Measurements from ENCODE around the gene TMEM80. TPM values are rescaled to one million over a fixed set of nuclear protein-coding genes. Genes with fewer than 3 reads are reported as not detected.

Gene TMEM80
- total and polyA plus RNA-seq, 2 of the 4 experiments (the other 2 are of a cell fraction), result 5.6 to 21.7 TPM

DNA sequence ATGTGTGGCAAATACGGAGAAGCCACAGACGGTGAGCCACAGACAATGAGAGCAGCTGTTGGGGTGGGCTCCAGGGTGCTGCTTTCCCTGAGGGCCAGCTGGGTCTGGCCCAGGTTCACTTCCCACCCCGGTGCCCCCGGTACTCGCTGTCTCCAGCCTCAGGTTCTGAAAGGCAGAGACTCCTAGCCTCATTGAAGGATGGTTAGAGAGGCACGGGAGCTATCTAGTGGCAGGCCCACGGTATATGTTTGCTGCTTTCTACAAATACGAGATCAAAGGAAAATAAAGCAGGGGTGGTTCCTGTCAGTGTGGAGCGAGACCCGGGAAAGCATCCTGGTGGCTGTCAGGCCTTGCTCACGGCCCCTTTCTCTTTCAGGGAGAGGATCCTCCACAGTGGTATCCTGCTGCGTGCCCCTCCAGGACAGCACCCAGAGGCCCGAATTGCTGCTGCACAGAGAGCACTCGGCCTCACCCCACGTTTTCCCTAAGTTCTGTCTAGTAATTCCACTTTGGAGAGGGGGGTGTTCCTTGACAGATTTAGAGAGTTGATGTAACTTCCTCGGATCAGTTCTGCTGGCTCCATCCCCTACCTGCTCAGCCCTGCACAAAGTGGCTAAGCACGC, 3.0 kb downstream of the TMEM80 start:
- Histone ChIP-seq H3K79me1 (ENCODE audit: low read depth in 1 of 2, low read length in 2 of 2) (peaks cover 25 to 60% of the 10 kb centered on the region in 2 experiments), H3K9me1 (ENCODE audit: insufficient read depth, low read length) (peaks cover 21% of the 10 kb centered on the region), H3K9ac (ENCODE audit: low read depth, low read length) (peak overlapping the region; percentile 54), H2AFZ (replicated peaks; ENCODE audit: low read length, poor library complexity) (no peak overlapping the region), H3K36me3 (ENCODE audit: control insufficient read depth, insufficient read depth, low read length) (peaks cover 16% of the 10 kb centered on the region; the same call in 1 of the 2 replicates), H2AK5ac (ENCODE audit: low read depth, low read length) (peak overlapping the region; percentile 56; the same call in 1 of the 2 replicates), H4K91ac (ENCODE audit: insufficient read depth, low read depth, low read length) (peak overlapping the region; percentile 47), H3K27me3 (ENCODE audit: control insufficient read depth, insufficient read depth, low read length) (no peaks in the 10 kb centered on the region), H2BK20ac (ENCODE audit: low read depth, low read length) (peak overlapping the region; percentile 26), H3K4ac (ENCODE audit: low read depth, low read length) (peak overlapping the region; percentile 79), H4K8ac (ENCODE audit: low read depth in 2 of 2, low read length in 2 of 2) (peak overlapping the region in 1 of 2 experiments; percentile 34; a peak in 2 of 4 replicates), H3K4me2 (ENCODE audit: low read depth, low read length) (no peak overlapping the region), H3K23ac (ENCODE audit: low read depth, low read length) (peak overlapping the region; percentile 25; the same call in 1 of the 2 replicates), H3K14ac (replicated peaks; ENCODE audit: low read depth, low read length) (peak overlapping the region; percentile 49), H2BK5ac (ENCODE audit: low read depth, low read length, poor library complexity, severe bottlenecking) (peak overlapping the region; percentile 71), H3K27ac (ENCODE audit: insufficient read depth, low read length) (peak overlapping the region; percentile 86), H3K18ac (ENCODE audit: low read depth, low read length) (peak overlapping the region; percentile 35; the same call in 1 of the 2 replicates), H2AK9ac (replicated peaks; ENCODE audit: low read depth, low read length, poor library complexity) (no peak overlapping the region), H2BK120ac (ENCODE audit: low read depth, low read length) (peak overlapping the region; percentile 57; the same call in 1 of the 2 replicates), H4K5ac (ENCODE audit: low read depth, low read length) (peak overlapping the region; percentile 26), H2BK15ac (ENCODE audit: low read depth, low read length) (peak overlapping the region; percentile 44; the same call in 1 of the 3 replicates), H4K20me1 (ENCODE audit: insufficient read depth, low read length) (peaks cover 28% of the 10 kb centered on the region), H3K56ac (ENCODE audit: extremely low read depth, insufficient read depth, low read length) (no peak overlapping the region), H3K4me3 (ENCODE audit: insufficient read depth, low read depth, low read length) (no peak overlapping the region), H3K9me3 (ENCODE audit: control insufficient read depth, insufficient read depth, low read length) (no peaks in the 10 kb centered on the region), H3K4me1 (ENCODE audit: control insufficient read depth, insufficient read depth, low read length) (peaks cover 30% of the 10 kb centered on the region)
- ATAC-seq (ENCODE audit: low read depth), result no peak
- dilution Hi-C loops (cut with HindIII; ENCODE audit: low sequenced_read_pairs, unreplicated experiment) (no loop called here), intact Hi-C loops (cut with micrococcal nuclease) (no loop called here), in situ Hi-C loops (cut with MboI; ENCODE audit: low sequenced_read_pairs) (no loop called here)
- 85% methylated on average over 3 of the region's 17 CpGs; no CpG with 5 or more reads in 1 of the 2 experiments for WGBS, 2 experiments (ENCODE audit: extremely low coverage in 2 of 2, insufficient read length in 1 of 2)
- no TSS peak for BruUV-seq (replicated peaks)
- no peak for DNase-seq
- TF ChIP-seq MXI1 (IDR thresholded peaks at IDR 0.05; ENCODE audit: borderline replicate concordance, low read depth, low read length) (no peak), RAD21 (IDR thresholded peaks at IDR 0.05; ENCODE audit: low read length) (no peak), BHLHE40 (IDR thresholded peaks at IDR 0.05; ENCODE audit: low read depth, low read length) (no peak), MAFK (IDR thresholded peaks at IDR 0.05; ENCODE audit: low read depth, low read length) (no peak), MAZ (IDR thresholded peaks at IDR 0.05; ENCODE audit: borderline replicate concordance, low read depth, low read length) (no peak), ELK1 (IDR thresholded peaks at IDR 0.05; ENCODE audit: borderline replicate concordance, low read depth, low read length) (no peak), CEBPB (IDR thresholded peaks at IDR 0.05; ENCODE audit: low read depth, low read length) (no peak)
- TF ChIP-seq, protein P1, sequence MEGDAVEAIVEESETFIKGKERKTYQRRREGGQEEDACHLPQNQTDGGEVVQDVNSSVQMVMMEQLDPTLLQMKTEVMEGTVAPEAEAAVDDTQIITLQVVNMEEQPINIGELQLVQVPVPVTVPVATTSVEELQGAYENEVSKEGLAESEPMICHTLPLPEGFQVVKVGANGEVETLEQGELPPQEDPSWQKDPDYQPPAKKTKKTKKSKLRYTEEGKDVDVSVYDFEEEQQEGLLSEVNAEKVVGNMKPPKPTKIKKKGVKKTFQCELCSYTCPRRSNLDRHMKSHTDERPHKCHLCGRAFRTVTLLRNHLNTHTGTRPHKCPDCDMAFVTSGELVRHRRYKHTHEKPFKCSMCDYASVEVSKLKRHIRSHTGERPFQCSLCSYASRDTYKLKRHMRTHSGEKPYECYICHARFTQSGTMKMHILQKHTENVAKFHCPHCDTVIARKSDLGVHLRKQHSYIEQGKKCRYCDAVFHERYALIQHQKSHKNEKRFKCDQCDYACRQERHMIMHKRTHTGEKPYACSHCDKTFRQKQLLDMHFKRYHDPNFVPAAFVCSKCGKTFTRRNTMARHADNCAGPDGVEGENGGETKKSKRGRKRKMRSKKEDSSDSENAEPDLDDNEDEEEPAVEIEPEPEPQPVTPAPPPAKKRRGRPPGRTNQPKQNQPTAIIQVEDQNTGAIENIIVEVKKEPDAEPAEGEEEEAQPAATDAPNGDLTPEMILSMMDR (conservative IDR thresholded peaks at IDR 0.05; ENCODE audit: low read depth, low read length), result no peak
- ChIA-PET CTCF (no interaction called here), POLR2A (ENCODE audit: unreplicated experiment) (no interaction called here)
